COLO668 (cell line): ENCODE measurements around the gene TSPAN14.
A peak's percentile ranks its signal among the peaks of the same experiment; 100 is the strongest.

ENCODE experiments used
- DNase-seq: peaks from one replicate; lab custom pipeline; 2025; ENCODE audit not compliant: unreplicated experiment; lab: John Stamatoyannopoulos, UW

Gene TSPAN14

GRCh38 chr10:80454513-80455460 is 677 bp downstream of the TSPAN14 start:
- peak; percentile 57 for DNase-seq

GRCh38 chr10:80455461-80456349 is 1.6 kb downstream of the TSPAN14 start:
- DNase-seq, result no peak

- peak; percentile 6 for DNase-seq
Measured at GRCh38 chr10:80457554-80458262, 3.6 kb downstream of the TSPAN14 start.

- DNase-seq, result no peak
Measured at GRCh38 chr10:80458263-80458625, 4.1 kb downstream of the TSPAN14 start.

- DNase-seq, result no peak
Measured at GRCh38 chr10:80458638-80459037, 4.5 kb downstream of the TSPAN14 start.

- DNase-seq, result peak; percentile 64
Measured at GRCh38 chr10:80459047-80459865, 5.1 kb downstream of the TSPAN14 start.

GRCh38 chr10:80460399-80461207 is 6.5 kb downstream of the TSPAN14 start:
- DNase-seq, result peak; percentile 73

GRCh38 chr10:80461208-80462183 is 7.4 kb downstream of the TSPAN14 start:
- DNase-seq, result no peak

- DNase-seq, result no peak
Measured at GRCh38 chr10:80462299-80462980, 8.3 kb downstream of the TSPAN14 start.

GRCh38 chr10:80462981-80463741 is 9.1 kb downstream of the TSPAN14 start:
- peak; percentile 16 for DNase-seq

- no peak for DNase-seq
Measured at GRCh38 chr10:80463868-80464267, 9.8 kb downstream of the TSPAN14 start.

- DNase-seq, result peak; percentile 44
Measured at GRCh38 chr10:80464557-80465450, 10.7 kb downstream of the TSPAN14 start.

GRCh38 chr10:80465451-80465835 is 11.3 kb downstream of the TSPAN14 start:
- no peak for DNase-seq

- DNase-seq, result no peak
Measured at GRCh38 chr10:80465839-80466590, 11.9 kb downstream of the TSPAN14 start.

GRCh38 chr10:80466724-80467326 is 12.7 kb downstream of the TSPAN14 start:
- no peak for DNase-seq
